Thoracic aorta endothelial cell (primary cell): ENCODE results near the gene WNT10A. TPM values are rescaled to one million over a fixed set of nuclear protein-coding genes. Genes with fewer than 3 reads are reported as not detected.

Source experiments
- small RNA-seq: library from RNA; depleted of rRNA; stranded (forward); fragments of <200 nt; gene quantifications from one replicate; pipeline ENCODE3, GENCODE V24; 2012
- total RNA-seq: library from RNA; depleted of rRNA; stranded (reverse); fragments of >200 nt; gene quantifications from 2 replicates; pipeline ENCODE4 v1.2.3, GENCODE V29; 2012

The WNT10A gene
- total RNA-seq = 0.07 TPM in 1 of 2 replicates, not detected in the other

GRCh38 chr2:218880102-218880858 lies at the start of gene WNT10A:
WNT10A (plus strand) TSS chr2:218880852; CDS start chr2:218880996, 144 bp downstream.

GRCh38 chr2:218831378-218831990 lies 49.2 kb upstream of the WNT10A start, which contains the start of gene PRKAG3:
PRKAG3 (minus strand) TSS chr2:218831803.

GRCh38 chr2:218859556-218859987 lies 21.1 kb upstream of the WNT10A start, which contains the start of gene WNT6:
WNT6 (plus strand) TSS chr2:218859805; CDS start chr2:218860038, 233 bp downstream.

Small RNAs within 50 kb of the gene (small RNA-seq; reads per million reads assigned to genes)
- not detected for gene RNU6-642P

Other genes starting within 250 kb of the WNT10A start
- 21.4 and 24.7 TPM in 2 replicates for gene ZNF142, start 221.2 kb upstream of the WNT10A start, total RNA-seq
- 44.9 and 46.7 TPM in 2 replicates for gene BCS1L, start 221.2 kb upstream of the WNT10A start, total RNA-seq
- gene RNF25, start 208.8 kb upstream of the WNT10A start, total RNA-seq = 20.3 and 24.2 TPM in 2 replicates
- gene STK36, start 208.8 kb upstream of the WNT10A start, total RNA-seq = 23.5 and 24.8 TPM in 2 replicates
- 18.9 and 21.8 TPM in 2 replicates for gene TTLL4, start 170.0 kb upstream of the WNT10A start, total RNA-seq
- 4.1 and 6.4 TPM in 2 replicates for gene CYP27A1, start 98.7 kb upstream of the WNT10A start, total RNA-seq
- not detected in 2 replicates for gene PRKAG3, start 49.0 kb upstream of the WNT10A start, total RNA-seq
- gene WNT6, start 21.0 kb upstream of the WNT10A start, total RNA-seq = not detected in 2 replicates
- gene CDK5R2, start 78.8 kb downstream of the WNT10A start, total RNA-seq = not detected in 2 replicates
- not detected in 2 replicates for gene FEV, start 104.3 kb downstream of the WNT10A start, total RNA-seq
- not detected in 2 replicates for gene CRYBA2, start 112.6 kb downstream of the WNT10A start, total RNA-seq
- not detected in 2 replicates for gene CFAP65, start 160.7 kb downstream of the WNT10A start, total RNA-seq
- 0.13 TPM in 1 of 2 replicates, not detected in the other for gene IHH, start 180.1 kb downstream of the WNT10A start, total RNA-seq